ENCODE data around the gene NBR1.
"Not testable (repeated sequence)": the region's sequence is repeated elsewhere in the genome, so short reads cannot be mapped to it uniquely, and the experiment has no call there.

Gene NBR1

GRCh38 chr17:43170766-43171585 is at the start of gene NBR1:
Gene NBR1, plus strand, starts transcription at chr17:43171214. Its CDS starts 4,586 bp downstream, at chr17:43175800.
- peak; percentile 97 for DNase-seq

GRCh38 chr17:43125133-43125966 is 45.7 kb upstream of the NBR1 start, which contains the start of gene BRCA1:
Gene BRCA1, minus strand, starts transcription at chr17:43125364. Its CDS starts 1,268 bp downstream, at chr17:43124096.
- DNase-seq: peak; percentile 100

DNA sequence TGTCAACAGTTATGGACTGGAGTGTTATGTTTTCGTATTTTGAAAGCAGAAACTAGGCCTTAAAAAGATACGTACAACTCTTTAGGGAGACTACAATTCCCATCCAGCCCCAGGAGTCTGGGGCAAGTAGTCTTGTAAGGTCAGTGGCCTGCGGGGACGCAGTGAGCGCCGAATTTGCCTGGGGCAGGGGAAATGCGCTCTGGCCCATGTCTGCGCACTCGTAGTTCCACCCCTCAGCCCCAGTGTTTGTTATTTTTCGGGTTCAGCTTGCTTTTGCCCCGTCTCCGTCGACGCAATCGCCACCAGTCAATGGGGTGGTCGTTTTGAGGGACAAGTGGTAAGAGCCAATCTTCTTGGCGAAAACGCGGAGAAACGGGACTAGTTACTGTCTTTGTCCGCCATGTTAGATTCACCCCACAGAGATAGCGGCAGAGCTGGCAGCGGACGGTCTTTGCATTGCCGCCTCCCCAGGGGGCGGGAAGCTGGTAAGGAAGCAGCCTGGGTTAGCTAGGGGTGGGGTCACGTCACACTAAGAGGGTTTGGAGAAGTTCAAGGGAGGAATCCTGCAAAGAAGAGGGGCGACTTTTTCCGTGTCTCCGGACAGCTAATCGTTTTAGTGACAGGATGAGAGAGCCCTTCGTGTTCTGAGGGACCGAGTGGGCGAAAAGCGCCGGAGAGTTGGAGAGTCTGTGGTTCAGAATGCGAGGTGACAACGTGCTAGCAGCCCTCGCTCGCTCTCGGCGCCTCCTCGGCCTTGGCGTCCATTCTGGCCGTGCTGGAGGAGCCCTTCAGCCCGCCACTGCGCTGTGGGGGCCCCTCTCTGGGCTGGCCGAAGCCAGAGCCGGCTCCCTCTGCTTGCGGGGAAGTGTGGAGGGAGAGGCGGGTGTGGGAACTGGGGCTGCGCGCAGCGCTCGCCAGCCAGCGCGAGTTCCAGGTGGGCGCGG is 44.8 kb upstream of the NBR1 start:
- DNase-seq: no peak

GRCh38 chr17:43126911-43127290 is 44.1 kb upstream of the NBR1 start:
- DNase-seq: no peak

DNA sequence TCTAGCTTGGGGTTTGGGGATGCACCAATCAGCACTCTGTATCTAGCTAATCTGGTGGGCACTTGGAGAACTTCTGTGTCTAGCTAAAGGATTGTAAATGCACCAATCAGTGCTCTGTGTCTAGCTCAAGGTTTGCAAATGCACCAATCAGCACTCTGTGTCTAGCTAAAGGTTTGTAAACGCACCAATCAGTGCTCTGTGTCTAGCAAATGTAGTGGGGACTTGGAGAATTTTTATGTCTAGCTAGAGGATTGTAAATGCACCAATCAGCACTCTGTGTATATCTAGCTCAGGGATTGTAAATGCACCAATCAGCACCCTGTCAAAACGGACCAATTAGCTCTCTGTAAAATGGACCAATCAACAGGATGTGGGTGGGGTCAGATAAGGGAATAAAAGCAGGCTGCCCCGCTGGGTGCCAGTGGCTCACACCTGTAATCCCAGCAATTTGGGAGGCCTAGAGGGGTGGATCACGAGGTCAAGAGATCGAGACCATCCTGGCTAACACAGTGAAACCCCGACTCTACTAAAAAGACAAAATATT is 43.6 kb upstream of the NBR1 start:
- DNase-seq: not testable (repeated sequence)

GRCh38 chr17:43129671-43130010 is 41.4 kb upstream of the NBR1 start:
- DNase-seq: no peak

- no peak for DNase-seq
Measured at GRCh38 chr17:43132117-43132516, 38.9 kb upstream of the NBR1 start.

GRCh38 chr17:43133439-43133838 is 37.6 kb upstream of the NBR1 start:
- DNase-seq: peak; percentile 26

DNA sequence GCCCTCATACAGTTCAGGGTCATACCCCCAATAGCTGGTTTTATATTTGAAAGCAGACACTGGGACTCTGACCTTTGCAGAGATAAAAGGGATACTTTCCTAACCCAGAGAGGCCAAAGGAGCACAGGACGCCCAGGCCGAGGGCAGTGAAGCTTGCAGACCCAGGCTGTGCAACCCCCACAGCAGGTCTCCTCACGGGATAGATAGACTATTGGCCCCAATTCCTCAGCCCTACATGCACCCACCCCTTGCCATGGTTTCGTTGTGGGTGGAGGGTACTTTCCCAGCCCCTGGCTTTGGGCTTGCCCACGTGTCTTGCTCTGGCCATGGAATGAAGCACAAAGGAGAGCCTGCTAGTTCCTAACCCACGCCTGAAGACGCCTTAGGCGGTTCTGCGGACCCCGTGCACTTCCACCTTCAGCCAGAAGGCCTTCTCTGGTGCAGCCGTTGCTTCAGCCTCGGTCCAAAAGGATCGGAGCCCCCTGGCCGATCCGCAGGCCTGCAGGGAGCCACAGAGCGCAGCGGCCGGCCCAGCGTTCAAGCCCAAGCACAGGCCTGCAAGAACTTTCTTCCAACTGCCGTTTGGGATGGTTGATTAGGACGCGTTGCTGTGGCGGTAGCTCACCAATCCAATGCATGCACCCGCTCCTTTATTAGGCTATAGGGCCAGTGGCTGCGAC is 36.1 kb upstream of the NBR1 start:
- no peak for DNase-seq

GRCh38 chr17:43135454-43135819 is 35.6 kb upstream of the NBR1 start:
- no peak for DNase-seq

- DNase-seq: not testable (repeated sequence)
Measured at GRCh38 chr17:43136574-43136973, 34.4 kb upstream of the NBR1 start.

DNA sequence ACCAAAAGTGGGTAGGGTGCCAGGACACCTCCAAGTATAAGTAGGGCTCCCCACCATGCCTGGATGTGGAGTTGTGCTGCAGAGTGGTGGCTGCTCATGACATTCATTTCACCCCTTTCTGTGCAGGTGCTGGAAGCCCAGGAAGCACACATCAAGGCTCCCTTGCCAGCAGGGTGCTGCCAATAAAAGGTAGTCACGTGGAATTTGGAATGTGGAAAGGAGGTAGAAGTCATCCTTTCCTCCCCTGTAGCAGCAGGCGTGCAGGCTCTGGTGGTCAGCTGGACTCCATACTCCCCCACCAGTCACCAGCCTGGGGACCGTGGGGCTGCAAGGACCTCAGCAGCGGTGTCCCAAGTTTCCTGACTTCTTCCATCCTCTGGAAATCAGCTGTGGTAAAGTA is 32.5 kb upstream of the NBR1 start:
- not testable (repeated sequence) for DNase-seq

- peak; percentile 23 for DNase-seq
Measured at GRCh38 chr17:43140396-43141332, 30.4 kb upstream of the NBR1 start.

GRCh38 chr17:43142153-43142552 is 28.9 kb upstream of the NBR1 start:
- no peak for DNase-seq

- no peak for DNase-seq
Measured at GRCh38 chr17:43143201-43143600, 27.8 kb upstream of the NBR1 start.

- DNase-seq: no peak
Measured at GRCh38 chr17:43146649-43147048, 24.4 kb upstream of the NBR1 start.

DNA sequence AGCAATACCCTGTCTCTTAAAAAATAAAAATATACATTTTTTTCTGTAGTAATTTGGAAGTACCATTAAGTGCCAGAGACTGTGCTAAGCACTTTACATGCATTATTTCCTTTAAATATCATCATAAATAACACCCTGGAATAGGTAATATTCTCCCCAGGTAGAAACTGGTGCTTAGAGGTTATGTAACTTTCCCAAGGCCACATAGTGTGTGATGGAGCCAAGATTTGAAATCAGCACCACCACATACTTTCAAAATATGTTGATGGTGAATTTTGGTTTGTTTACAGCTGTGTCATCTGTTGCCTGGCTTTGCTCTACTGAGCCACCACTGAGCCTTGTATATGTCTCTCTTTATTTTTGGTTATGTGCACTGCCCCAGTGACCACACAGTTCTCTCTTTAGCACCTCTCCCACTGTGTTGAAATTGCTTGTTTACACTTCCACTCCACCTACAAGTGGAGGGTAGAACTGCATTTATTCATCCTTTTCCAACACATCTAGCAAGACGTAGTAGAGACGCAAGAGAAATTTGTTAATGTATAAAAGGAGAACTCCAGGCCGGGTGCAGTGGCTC is 19.0 kb upstream of the NBR1 start:
- DNase-seq: no peak

GRCh38 chr17:43153197-43153835 is 17.7 kb upstream of the NBR1 start:
- DNase-seq: not testable (repeated sequence)

- DNase-seq: no peak
Measured at GRCh38 chr17:43155666-43156065, 15.3 kb upstream of the NBR1 start.

- not testable (repeated sequence) for DNase-seq
Measured at GRCh38 chr17:43159232-43159631, 11.8 kb upstream of the NBR1 start.
